ENCODE measurements around the gene IREB2.

DNA sequence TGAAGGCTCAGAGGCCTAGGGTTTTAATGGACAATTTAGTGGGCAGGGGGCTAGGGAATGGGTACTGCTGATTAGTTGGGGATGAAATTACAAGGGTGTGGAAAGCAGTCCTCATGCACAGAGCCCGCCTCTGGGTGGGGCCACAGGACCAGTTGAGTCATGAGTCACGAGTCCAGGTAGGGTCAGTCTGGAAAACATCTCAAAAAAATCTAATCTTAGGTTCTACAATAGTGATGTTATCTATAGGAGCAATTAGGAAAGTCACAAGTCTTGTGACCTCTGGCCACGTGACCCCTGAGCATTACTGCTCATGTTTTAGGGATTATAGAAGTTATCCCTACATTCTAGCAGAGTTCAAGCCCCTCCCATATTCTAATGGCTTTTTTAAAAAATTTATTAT, 18.6 kb upstream of the IREB2 start:
- TF ChIP-seq EZH2 (IDR thresholded peaks at IDR 0.05; ENCODE audit: insufficient read depth, poor library complexity, severe bottlenecking): no peak
- TF ChIP-seq EZH2phosphoT487 (IDR thresholded peaks at IDR 0.05; ENCODE audit: insufficient read depth, low read depth): no peak
